Measurements from ENCODE around the gene KIDINS220. TPM values are rescaled to one million over a fixed set of nuclear protein-coding genes. Genes with fewer than 3 reads are reported as not detected.
A peak's percentile ranks its signal among the peaks of the same experiment; 100 is the strongest.

The KIDINS220 gene
- 48.4 TPM for total RNA-seq
- long read RNA-seq, partial matches to known transcripts, result 17 of 38 reads
- long read RNA-seq, other reads (novel, unspliced or antisense), result 21 of 38 reads

GRCh38 chr2:8836971-8837794, at the start of gene KIDINS220:
KIDINS220 (minus strand) TSS chr2:8837613; CDS start chr2:8827093, 10,520 bp downstream.
- intact Hi-C loops (cut with DNase I), result no loop called here
- peak; percentile 99 for ATAC-seq (ENCODE audit: poor library complexity)
- peak; percentile 88 for DNase-seq

- intact Hi-C loops (cut with DNase I), result no loop called here
- no peak for DNase-seq
Observed at GRCh38 chr2:8886876-8887275, 49.5 kb upstream of the KIDINS220 start.

GRCh38 chr2:8886202-8886518, 48.7 kb upstream of the KIDINS220 start:
- intact Hi-C loops (cut with DNase I), result no loop called here
- DNase-seq (no peak), ATAC-seq (ENCODE audit: poor library complexity) (no peak)

More at GRCh38 chr2:8886876-8887275, 49.5 kb upstream of the KIDINS220 start:
- ATAC-seq (ENCODE audit: poor library complexity), result no peak

GRCh38 chr2:8885449-8886201, 48.2 kb upstream of the KIDINS220 start:
- intact Hi-C loops (cut with DNase I), result no loop called here
- DNase-seq (no peak), ATAC-seq (ENCODE audit: poor library complexity) (peak; percentile 95)

- ATAC-seq (ENCODE audit: poor library complexity) (peak; percentile 40), DNase-seq (no peak)
- intact Hi-C loops (cut with DNase I), result no loop called here
Observed at GRCh38 chr2:8884812-8885211, 47.4 kb upstream of the KIDINS220 start.

GRCh38 chr2:8882094-8882493, 44.7 kb upstream of the KIDINS220 start:
- intact Hi-C loops (cut with DNase I), result no loop called here

GRCh38 chr2:8877894-8878293, 40.5 kb upstream of the KIDINS220 start:
- DNase-seq (no peak), ATAC-seq (ENCODE audit: poor library complexity) (no peak)
- intact Hi-C loops (cut with DNase I), result no loop called here

More at GRCh38 chr2:8882094-8882493, 44.7 kb upstream of the KIDINS220 start:
- ATAC-seq (ENCODE audit: poor library complexity) (no peak), DNase-seq (no peak)

- ATAC-seq (ENCODE audit: poor library complexity) (no peak), DNase-seq (no peak)
- intact Hi-C loops (cut with DNase I), result no loop called here
Observed at GRCh38 chr2:8877332-8877731, 39.9 kb upstream of the KIDINS220 start.

- ATAC-seq (ENCODE audit: poor library complexity) (no peak), DNase-seq (no peak)
- intact Hi-C loops (cut with DNase I), result no loop called here
Observed at GRCh38 chr2:8876628-8877027, 39.2 kb upstream of the KIDINS220 start.

GRCh38 chr2:8872821-8873432, 35.5 kb upstream of the KIDINS220 start:
- ATAC-seq (ENCODE audit: poor library complexity), result no peak
- intact Hi-C loops (cut with DNase I), result loop anchor here (5.0 kb wide), 1 partner anchor 264 kb away; no protein-coding TSS in a partner anchor
- DNase-seq, result no peak

- intact Hi-C loops (cut with DNase I), result loop anchor here (5.0 kb wide), 1 partner anchor 267 kb away; no protein-coding TSS in a partner anchor
- ATAC-seq (ENCODE audit: poor library complexity) (no peak), DNase-seq (no peak)
Observed at GRCh38 chr2:8870441-8870840, 33.0 kb upstream of the KIDINS220 start.

- intact Hi-C loops (cut with DNase I), result no loop called here
- ATAC-seq (ENCODE audit: poor library complexity), result no peak
- DNase-seq, result no peak
Observed at GRCh38 chr2:8867363-8867762, 29.9 kb upstream of the KIDINS220 start.

GRCh38 chr2:8863331-8863953, 26.0 kb upstream of the KIDINS220 start:
- ATAC-seq (ENCODE audit: poor library complexity), result no peak
- intact Hi-C loops (cut with DNase I), result no loop called here
- DNase-seq, result no peak

- DNase-seq (no peak), ATAC-seq (ENCODE audit: poor library complexity) (peak; percentile 25)
- intact Hi-C loops (cut with DNase I), result no loop called here
Observed at GRCh38 chr2:8862230-8862629, 24.8 kb upstream of the KIDINS220 start.

- intact Hi-C loops (cut with DNase I), result no loop called here
- no peak for ATAC-seq (ENCODE audit: poor library complexity)
Observed at GRCh38 chr2:8861797-8862196, 24.4 kb upstream of the KIDINS220 start.

GRCh38 chr2:8860239-8860638, 22.8 kb upstream of the KIDINS220 start:
- no peak for DNase-seq
- intact Hi-C loops (cut with DNase I), result no loop called here
- ATAC-seq (ENCODE audit: poor library complexity), result no peak

More at GRCh38 chr2:8861797-8862196, 24.4 kb upstream of the KIDINS220 start:
- no peak for DNase-seq

GRCh38 chr2:8858910-8859309, 21.5 kb upstream of the KIDINS220 start:
- intact Hi-C loops (cut with DNase I), result no loop called here
- ATAC-seq (ENCODE audit: poor library complexity) (no peak), DNase-seq (no peak)

GRCh38 chr2:8858264-8858663, 20.9 kb upstream of the KIDINS220 start:
- intact Hi-C loops (cut with DNase I), result no loop called here
- no peak for DNase-seq
- ATAC-seq (ENCODE audit: poor library complexity), result no peak

GRCh38 chr2:8857709-8858108, 20.3 kb upstream of the KIDINS220 start:
- DNase-seq, result no peak
- intact Hi-C loops (cut with DNase I), result no loop called here
- peak; percentile 80 for ATAC-seq (ENCODE audit: poor library complexity)
